Forelimb muscle (tissue), 1 donor: ENCODE measurements around the gene GPR156. TPM values are rescaled to one million over a fixed set of nuclear protein-coding genes. Genes with fewer than 3 reads are reported as not detected.

Source experiments
- DNase-seq: peaks from one replicate; pipeline ENCODE4 v3.0.0-alpha.2; 2013; ENCODE audit warnings: low read depth
- polyA plus RNA-seq: library from polyadenylated mRNA; unstranded; fragments of 120-200 nt; gene quantifications from one replicate; pipeline ENCODE4 v1.2.1, GENCODE V29; 2013; ENCODE audit not compliant: insufficient read length

Gene GPR156
- polyA plus RNA-seq, 1 donor = 1.7 TPM

DNA sequence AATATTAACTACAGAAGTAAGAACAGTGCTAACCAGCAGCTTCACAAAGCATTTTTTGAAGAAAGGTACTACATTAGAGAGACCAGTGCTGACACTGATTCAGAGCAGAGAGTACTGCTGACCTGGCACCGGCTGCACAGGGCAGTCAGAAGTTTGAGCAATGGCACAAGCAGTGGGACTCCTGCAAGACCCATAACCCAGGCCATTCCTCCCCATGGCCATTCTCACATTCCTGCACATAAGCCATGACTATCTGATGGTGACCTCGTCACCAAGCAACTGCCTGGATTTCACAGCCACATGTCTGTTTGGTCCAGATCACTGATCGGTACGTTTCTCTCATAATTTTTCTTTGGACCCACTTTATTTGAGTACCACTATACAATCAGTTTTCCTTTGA is 88.7 kb downstream of the GPR156 start:
- no peak for DNase-seq

GRCh38 chr3:120193554-120193953 is 91.5 kb downstream of the GPR156 start:
- no peak for DNase-seq

GRCh38 chr3:120192579-120192978 is 92.4 kb downstream of the GPR156 start:
- DNase-seq = no peak

GRCh38 chr3:120192159-120192558 is 92.9 kb downstream of the GPR156 start:
- no peak for DNase-seq

GRCh38 chr3:120182613-120183511 is 102.2 kb downstream of the GPR156 start:
- no peak for DNase-seq

GRCh38 chr3:120181632-120182031 is 103.4 kb downstream of the GPR156 start:
- no peak for DNase-seq

GRCh38 chr3:120180731-120181412 is 104.2 kb downstream of the GPR156 start:
- no peak for DNase-seq

- no peak for DNase-seq
Observed at GRCh38 chr3:120177707-120178306, 107.2 kb downstream of the GPR156 start.

DNA sequence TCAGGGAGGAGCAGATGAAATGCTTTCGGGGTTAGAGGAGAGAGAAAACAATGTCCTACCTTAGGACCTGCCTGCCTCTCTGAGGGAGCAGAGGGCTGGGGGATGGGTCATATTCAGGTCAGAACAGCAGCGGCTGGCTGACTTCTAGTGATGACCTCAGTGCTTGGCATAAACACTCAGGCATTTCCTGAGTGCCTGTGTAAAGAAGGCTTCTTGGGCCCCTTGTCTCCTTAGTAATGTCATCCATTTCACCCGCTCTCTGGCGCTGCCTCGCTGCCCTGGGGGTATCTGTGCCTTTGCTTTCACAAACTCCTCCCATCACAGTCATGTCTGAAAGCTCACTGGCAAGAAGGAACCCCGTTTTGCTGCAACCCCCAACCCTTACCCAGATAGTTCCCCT is 107.9 kb downstream of the GPR156 start:
- DNase-seq = no peak

- no peak for DNase-seq
Observed at GRCh38 chr3:120174811-120175539, 110.0 kb downstream of the GPR156 start.

DNA sequence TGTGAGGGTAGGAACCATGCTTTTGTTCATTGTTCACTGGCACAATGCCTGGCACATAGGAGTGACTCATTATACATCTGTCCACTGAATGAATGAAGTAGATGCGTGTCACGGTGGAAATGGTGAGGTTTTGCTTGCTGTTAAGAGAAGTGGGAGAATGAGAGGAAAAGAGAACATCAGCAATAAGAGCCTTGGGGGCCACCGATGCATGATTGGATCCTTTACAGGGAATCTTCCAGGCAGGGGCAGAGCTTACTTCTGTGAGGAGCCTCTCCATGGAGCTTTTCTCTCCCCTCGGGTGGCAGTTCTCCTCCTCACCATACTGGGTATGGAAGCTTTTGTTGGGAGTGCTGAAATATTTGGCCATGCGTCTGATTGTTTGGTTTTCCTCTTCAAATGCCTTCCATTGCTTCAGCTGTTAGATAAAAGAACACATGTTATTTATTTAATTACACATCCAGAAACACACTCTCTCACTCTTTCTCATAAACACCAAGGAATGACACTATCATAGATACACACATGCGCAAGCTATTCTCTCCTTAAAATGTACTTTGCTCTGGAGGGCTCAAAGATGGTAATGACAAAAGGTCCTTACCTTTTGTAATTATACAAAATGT is 111.9 kb downstream of the GPR156 start:
- DNase-seq = no peak

- DNase-seq = no peak
Observed at GRCh38 chr3:120172070-120172469, 113.0 kb downstream of the GPR156 start.

DNA sequence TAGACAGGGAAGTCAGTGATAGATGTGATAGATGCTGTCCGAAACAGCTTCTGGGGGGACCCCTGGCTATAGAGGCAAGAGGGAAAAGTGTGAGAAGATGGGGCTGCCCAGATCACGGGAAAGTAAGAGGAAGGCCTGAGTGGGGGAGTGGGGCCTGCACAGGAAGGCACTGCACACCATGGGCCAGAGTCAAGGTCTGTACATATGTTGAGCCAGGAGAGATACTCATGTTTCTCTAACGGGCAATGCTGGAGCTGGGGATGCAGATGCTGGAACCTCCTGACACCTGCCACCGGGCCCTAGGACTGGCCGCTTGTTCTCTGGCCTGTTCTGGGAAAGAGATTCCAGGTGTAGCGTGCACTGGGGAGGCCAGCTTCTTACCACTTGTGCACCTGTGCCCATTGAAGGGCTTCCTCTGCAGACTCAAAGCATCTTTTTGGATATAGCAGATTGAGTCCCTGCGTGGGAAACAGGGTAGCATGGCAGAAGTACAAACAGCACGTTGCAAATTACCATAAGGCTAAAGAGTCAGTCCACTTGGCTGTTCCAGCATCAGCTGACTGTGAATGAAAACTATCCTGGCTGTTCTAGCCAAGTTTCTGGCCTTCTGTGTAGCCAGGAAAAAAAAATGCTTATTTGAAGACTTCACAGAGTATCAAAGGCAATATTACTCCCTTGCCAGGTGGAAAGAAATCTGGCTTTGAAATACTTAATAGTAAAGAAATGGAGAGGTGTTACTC is 113.7 kb downstream of the GPR156 start:
- peak; percentile 11 for DNase-seq

- DNase-seq = no peak
Observed at GRCh38 chr3:120170223-120170622, 114.8 kb downstream of the GPR156 start.

DNA sequence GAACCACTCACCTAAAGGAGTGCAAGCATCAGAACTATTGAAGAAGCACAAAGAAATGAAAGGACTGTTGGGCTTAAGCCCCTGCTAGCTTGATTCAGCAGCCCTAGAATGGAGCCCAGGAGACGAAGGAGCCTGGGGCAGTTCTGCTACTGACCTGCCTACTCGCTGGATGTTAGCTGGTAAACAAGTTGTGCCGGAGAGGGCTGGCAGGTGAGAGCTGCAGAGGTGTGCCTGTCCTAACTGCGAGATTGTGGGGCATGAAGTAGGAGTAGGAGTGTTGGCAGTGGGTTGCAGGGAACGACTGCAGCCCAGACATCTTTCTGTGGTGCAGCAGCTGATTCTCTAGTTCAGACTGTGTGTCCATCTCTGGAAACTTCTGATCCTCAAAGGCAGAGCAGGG is 115.6 kb downstream of the GPR156 start:
- no peak for DNase-seq

DNA sequence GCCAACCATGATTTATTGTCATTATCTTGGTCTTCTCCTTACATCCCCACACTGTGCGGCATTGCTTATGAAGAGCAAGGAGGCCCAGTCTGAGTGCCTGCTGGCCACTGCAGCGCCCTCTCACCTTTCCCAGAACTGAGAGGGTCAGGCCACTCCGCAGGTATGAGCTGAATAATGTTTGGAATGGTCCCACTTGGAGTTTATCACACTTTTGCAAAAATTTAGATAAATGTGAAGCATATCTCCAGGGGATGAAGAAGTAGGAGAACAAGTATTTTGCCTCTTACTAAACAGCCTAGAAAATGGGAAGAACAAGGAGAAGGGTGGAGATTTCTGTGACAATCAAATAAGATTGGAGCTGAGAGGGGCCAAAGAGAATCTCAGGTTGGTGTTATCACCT is 116.4 kb downstream of the GPR156 start:
- no peak for DNase-seq

- no peak for DNase-seq
Observed at GRCh38 chr3:120168038-120168437, 117.0 kb downstream of the GPR156 start.

DNA sequence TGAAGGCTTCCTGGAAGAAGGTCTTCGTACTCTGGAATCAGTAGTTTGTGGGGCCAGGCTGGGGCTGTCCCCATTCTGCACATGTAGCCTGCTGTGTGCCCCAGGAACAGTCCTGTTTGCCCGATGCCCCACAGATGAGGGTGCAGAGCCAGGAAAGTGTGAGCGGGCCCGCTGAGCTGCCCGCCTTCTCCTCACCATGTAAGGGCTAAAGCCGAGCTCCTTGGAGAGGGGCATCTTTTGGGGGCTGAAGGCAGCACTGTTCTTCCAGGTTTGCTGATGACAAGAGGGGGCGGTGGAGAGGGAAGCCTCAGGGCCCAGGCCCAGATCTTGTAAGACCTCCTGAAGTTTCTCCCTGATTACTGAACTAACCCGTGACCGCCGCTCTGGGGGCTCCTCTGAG is 117.5 kb downstream of the GPR156 start:
- DNase-seq = no peak

DNA sequence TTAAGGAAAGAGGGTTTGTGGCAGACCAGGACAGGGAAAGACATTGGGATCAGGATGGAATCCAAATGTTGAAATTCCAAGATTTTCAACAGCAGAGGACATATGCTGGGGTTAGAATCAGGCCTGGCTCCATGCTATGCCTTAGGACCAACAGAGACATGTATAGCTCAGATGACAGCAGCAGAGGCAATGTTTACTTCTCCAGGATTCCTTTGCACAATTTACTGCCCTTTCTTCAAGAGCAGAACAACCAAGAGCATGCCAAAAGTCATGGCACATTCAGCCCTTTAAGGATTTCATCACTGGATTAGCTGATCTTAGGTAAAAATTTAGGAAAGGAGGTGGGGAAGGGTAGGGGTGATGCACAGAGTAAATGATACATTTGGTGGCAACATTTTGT is 121.2 kb downstream of the GPR156 start:
- no peak for DNase-seq

DNA sequence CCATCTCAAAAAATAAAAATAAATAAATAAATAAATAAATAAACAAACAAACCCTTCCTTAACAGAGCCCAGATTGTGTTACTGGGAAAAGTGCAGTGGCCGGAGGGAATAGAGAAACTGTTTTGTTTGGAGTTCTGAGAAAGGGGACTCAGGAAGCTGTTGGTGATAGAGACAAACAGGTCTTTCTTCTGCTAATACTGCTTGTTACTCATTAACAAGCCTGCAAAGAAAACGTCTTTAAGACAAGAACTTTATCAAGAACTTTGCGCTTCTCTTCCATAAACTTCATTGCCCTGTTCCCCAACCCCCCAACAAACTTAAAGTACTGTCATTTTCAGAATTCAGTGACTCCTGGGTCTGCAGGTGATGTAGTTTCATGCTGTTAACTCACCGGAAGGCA is 122.0 kb downstream of the GPR156 start:
- no peak for DNase-seq

DNA sequence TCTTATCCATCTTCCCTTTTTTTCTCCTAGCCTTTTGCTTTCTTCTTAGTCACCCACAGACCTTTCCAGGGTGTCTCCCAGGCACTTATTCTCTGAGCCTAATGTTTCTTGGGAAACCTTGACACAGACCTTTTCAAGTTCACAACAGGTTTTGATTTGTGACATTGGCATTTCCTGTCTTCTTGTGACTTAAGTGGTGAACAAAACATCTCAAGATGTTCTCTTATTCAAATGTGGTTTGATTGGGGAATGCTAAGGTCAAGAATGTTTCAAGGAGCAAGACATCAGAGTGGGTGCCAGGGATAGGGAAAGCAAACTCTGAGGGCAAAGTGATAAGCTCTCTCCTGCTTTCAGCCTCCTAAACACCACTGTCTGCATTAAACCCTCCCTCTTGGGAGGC is 122.6 kb downstream of the GPR156 start:
- DNase-seq = no peak
